GM21447 (cell line): Measurements from ENCODE around the gene TBX19.
A peak's percentile ranks its signal among the peaks of the same experiment; 100 is the strongest.

ENCODE experiments used
- ATAC-seq: cut with Tn5 transposase; IDR thresholded peaks from one replicate; pipeline ENCODE4 v1.9.1; 2021; ENCODE audit not compliant: unreplicated experiment

The TBX19 gene

DNA sequence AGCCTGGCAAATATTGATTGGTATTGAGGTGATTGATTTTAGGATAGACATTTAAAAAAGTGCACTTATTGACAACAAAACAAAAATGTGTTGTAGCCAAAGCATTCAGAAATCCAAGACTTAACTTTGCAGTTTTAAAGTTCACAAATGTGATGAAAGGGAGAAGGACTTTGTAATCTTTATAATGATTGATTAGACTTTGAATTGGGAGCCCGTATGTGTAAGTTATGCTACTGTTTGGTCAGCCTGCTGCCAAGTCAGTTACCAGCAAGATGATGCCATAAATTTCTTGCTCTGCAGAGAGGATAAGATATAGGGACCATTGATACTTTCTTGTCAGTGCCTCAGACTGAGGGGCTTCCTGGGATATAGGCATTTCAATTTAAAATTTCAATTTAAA lies 39.5 kb downstream of the TBX19 start:
- ATAC-seq, result no peak

DNA sequence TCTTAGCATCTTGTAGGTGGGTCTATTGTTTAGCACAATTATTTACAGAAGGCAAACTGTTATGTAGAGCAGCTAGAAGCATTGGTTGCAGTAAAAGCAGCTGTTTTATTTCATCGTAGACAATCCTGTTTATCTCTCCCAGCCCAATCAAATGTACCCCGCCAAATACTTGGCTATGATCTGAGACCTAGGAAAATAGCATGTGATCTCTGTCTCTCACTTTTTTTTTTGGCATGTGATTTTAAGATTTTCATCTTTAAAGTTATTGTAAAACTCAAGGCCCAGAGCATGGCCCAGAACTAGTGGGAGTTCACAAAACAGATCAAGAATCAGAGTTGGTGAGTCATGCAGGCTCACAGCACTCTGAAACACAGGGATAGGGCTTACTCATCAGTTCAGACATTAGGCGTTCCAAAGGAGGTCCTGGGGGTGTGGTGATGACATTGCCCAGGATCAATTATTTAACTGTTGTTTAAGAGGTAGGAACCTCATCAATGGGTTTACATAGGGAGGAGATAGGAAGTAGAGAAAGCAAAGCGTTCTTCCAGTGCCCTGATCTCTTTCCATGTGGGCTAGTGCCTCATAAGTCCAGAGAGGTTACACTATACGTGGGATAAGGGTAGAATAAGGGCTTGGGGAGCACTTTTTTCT lies 40.2 kb downstream of the TBX19 start:
- no peak for ATAC-seq

DNA sequence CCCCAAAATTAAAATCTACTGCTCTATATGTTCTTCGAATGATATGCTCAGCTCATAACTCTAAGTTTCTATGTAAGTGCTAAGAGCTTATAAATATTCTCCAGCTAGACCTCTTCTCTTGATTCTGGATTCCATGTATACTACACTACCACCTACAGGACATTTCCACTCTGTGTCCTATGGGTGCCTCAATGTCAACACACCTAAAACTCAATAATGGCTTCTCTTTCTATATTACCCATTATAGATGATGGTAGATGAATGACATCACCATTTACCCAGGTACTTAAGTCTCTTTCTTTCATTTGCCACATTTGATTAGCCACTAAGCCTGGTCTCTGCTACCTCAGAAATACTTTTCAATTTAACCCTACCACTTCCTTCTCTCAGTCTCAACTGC lies 41.3 kb downstream of the TBX19 start:
- ATAC-seq, result no peak

DNA sequence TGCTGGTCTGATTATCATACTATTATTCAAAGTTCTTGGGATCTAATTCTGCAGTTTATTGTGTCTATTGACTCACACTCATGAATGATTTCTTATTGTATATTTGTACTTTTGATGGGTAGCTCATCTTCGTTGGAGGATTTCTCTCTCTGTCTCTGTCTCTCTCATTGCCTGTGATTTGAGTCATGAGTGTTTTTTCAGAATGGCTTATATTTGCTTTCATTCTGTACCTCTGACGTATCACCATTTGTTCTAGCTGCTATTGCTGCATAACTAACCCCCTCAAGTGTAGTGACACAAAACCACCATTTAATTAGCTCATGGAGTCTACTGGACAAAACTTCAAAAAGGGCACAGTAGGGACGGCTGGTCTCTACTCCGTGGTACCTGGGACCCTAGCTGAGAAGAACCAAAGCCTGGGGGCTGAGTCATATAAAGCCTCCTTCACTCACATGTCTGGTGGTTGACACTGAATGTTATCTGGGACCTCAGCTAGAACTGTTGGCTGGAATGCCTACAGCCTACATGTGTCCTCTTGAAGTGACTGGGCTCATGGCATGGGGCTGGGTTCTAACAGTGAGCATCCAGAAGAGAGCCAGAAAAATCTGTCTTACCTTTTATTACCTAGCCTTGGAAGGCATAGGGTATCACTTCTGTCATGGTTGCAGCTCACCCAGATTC lies 44.2 kb downstream of the TBX19 start:
- ATAC-seq, result no peak

DNA sequence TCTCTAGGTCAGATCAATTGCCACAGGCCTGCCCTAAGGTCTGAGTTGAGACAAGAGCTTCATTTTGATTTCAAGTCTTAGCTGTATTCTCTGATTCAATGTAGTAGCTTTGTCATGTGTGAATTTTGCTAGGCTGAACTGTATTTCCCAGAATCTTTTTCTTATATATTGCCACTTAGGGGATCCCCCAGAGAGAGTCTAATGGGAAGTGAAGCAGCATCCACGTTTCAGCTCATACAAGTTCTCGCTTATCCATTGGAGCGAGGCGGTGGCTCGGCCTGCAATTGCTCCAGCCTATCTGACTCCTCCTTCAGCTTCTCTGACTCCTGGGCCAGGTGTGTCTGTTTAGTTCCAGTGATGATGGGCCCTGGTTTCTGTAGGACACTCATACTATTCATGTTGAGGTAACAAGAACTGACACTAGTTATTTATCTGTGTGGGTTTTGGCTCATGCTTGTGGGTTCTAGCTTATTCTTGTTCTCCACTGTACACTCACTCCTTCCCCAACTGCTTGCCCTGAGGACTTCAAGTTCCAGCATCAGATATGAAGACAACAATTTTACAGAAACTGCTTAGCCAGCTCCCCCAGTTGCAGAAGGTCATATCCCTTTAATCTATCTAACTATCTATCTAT lies 48.2 kb downstream of the TBX19 start:
- no peak for ATAC-seq

DNA sequence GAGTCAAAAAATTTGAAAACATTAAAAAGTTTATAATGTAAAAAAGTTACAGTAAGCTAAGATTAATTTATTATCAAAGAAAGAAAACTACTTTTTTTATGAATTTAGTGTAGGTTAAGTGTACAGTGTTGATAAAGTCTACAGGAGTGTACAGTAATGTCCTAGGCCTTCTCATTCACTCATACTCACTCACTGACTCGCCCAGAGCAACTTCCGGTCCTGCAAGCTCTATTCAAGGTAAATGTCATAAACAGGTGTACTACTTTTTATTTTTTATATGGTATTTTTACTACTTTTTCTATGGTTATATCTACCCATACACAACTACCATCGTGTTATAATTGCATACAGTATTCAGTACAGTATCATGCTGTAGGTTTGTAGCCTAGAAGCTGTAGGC lies 49.6 kb downstream of the TBX19 start:
- ATAC-seq, result no peak

DNA sequence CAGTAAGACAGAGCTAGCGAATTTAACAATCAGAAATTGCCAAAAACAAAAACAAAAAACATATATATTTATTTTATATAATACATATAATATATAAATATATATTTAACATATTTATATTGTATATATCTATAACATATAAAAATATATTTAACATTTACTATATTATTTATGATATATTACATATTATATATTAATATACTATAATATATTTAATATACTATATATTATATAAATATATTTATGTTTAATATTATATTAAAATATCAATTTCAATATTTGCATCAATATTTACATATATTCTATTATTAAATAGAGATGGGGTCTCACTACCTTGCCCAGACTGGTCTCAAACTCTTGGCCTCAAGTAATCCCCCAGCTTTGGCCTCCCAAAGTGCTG lies 50.9 kb downstream of the TBX19 start:
- no peak for ATAC-seq

DNA sequence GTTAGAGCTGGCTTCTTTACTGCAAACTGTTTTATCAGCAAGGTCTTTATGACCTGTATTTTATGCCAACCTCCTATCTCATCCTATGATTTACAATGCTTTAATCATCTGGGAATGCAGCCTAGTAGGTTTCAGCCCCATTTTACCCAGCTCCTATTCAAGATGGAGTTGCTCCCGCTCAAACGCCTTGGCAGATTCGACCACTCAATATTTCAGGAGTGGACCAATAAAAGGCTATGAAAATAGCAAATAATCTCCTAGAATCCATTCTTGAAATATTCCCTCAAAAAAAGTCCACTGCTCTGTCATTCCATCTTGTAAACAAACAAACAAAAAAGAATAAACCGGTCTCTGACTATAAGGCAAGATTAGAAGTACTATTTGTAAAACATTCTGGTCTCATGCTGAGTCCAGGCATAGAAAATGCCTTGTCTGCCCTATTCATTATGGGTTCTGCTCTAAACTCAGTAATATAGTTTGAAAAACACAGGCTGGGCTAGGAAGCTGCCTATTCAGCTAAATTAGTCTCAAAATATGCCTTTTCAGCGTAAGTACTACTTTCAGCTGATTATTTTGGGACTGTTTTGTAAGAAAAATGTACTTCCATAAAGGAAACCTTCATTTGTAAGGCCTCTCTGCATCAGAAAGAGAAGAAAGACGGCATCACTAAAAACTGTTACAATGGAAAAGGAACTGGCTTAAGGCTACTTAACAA lies 53.0 kb downstream of the TBX19 start:
- no peak for ATAC-seq

DNA sequence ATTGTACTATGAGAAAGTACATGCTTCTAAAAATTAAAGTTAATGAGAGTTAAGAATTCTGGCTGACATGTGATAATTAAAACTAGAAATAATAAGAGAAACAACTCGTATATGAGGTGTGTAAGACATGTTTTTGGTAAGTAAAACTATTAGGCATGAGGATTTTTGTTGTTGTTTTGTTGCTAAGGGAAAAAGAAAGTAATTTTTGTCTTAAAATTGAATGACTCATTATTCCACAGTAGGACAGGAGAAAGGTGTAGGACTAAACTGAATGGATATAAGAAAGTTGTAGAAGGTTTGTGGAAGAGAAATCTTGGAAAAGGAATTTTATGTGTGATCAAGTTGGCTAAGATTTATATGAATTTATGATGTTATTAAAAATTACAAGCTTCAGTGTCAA lies 54.8 kb downstream of the TBX19 start:
- no peak for ATAC-seq

DNA sequence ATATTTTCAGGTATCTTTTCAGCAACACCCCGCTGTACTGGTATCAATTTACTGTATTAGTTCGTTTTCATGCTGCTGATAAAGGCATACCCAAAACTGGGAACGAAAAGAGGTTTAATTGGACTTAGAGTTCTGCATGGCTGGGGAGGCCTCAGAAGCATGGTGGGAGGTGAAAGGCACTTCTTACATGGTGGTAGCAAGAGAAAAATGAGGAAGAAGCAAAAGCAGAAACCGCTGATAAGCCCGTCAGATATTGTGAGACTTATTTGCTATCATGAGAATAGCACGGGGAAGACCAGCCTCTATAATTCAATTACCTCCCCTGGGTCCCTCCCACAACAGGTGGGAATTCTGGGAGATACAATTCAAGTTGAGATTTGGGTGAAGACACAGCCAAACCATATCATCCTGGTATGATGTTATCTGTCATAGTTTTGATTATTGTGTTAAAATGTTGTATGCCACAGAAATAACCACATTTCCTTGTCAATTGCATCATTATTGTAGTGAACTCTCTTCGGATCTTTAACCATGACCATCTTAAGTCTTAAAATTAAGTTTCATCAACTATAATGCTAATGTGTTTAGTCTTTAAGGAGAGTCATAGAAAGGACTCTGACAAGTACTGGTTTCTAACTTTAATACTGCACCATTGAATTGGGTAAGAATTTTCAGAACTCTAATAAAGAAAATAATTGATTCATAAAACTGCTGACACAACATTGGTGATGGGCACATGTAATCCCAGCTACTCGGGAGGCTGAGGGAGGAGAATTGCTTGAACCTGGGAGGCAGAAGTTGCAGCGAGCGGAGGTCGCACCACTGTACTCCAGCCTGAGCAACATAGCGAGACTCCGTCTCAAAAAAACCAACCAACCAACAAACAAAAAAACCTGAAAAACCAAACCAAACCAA lies 58.2 kb downstream of the TBX19 start:
- no peak for ATAC-seq

DNA sequence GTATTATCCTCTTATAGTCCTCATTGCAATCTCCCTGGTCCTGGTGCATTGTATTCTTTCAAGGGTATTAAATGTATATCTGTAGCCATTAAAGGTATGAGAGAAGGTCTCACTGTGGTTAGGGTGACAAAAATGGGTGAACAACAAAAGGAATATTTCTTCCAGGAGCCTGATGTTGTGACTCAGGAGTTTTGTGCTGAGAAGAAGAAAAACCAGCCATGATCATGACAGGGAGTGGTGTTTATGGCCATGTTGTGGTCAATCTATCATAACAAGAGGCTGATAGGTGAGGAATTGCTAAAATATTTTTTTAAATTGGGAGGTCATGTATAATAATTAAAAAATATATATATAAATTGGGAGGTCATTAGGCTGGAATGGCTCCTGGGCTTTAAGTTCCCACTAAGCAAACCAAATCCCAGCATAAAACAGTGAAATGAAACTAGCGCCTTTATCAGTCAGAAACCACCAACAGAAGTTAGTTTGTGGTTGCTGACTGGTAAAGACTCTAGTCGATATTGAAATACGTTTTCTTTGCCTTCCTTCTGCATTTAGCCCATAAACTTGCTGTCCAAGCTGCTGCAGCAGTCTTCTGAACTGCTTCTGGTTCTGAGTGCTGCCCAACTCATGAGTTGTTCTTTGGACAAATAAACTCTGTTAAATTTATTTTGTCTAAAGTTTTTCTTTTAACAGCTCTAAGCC lies 60.3 kb downstream of the TBX19 start:
- no peak for ATAC-seq

DNA sequence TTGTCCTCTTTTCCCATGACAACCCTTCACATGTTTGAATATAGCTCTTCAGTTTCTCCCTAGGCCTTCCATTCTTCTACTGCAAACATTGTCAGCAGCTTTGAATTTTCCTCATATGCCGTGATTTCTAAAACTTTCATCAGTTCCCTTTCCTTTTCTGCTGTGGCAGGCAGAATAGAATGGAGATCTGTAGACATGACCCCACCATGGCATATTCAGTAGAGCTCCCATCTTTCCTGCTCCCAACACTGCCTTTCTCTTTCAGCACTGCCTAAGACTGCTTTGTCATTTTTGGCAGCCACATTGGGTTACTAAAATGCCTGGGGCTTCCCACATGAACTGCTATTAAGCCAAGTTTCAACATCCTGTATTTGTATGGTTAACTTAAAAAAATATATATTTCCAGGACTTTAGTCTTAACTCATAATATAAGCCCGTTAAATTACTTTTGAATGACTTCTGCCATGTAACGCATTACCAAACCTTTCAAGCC lies 60.9 kb downstream of the TBX19 start:
- no peak for ATAC-seq

DNA sequence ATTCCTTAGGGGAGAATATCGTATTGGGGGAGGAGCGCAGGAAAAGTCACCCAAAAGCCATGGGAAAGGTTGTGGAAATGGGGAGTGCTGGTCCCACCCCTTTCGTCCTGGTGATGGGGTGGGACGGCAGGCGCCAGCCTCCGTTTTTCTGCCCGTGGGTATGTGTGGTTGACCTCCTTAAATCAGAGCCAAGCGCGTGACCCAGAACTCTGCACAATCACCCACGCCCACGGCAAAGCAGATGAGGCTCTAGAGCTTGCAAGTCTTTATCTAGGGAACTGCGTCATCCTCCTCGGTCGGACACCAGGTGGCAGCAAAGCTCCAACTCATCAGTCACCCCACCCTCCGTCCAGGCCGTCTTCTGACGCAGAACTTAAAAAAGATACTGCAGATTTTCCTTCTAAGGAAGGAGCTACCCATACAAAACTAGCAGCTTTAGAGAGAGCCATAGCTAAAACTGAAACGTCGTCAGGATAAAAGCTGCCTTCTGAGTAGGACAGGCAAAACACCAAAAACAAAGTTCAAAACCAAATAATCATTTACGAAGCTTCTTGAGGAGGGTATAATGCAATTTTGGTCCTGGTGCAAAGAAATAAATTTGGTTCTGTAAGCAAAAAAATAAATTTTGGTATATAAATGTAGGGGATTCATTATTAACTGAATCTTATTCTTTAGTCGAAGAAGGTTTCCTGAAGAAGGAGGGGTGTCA lies 62.0 kb downstream of the TBX19 start:
- peak; percentile 88 for ATAC-seq

DNA sequence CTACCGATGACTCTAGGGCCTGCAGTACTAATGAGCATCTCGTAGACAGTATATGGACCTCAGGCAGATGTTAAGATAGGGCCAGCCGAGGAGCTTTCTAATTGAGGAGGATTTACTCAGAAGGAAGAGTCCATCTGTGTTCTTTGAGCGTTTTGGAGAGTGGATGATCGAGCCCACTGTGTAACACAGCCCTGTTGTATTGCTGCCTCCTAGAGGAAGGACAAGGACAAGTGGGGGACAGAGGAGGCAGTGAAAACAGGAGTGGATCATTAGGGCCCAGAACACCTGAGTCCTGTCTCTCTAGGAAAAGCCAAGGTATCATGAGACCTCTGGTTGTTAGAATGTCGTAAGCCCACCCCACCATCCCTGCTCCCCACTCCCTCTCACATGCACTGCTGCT lies 62.9 kb downstream of the TBX19 start:
- no peak for ATAC-seq

DNA sequence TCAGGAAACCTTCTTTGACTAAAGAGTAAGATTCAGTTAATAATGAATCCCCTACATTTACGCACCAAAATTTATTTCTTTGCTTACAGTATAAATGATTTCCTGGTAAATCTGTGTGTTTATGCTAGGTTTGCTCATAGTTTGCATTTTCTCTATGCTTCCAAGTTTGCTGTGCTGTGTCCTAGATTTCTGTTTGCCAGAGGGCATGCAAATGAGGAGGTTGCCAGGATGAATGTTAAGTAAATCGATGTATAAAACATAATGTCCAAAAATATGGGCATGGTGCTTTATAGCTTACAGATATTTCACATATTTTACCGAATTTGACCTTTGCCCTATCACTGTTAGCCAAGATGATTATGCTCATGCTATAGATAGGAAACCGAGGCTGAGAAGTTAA lies 63.8 kb downstream of the TBX19 start:
- no peak for ATAC-seq

DNA sequence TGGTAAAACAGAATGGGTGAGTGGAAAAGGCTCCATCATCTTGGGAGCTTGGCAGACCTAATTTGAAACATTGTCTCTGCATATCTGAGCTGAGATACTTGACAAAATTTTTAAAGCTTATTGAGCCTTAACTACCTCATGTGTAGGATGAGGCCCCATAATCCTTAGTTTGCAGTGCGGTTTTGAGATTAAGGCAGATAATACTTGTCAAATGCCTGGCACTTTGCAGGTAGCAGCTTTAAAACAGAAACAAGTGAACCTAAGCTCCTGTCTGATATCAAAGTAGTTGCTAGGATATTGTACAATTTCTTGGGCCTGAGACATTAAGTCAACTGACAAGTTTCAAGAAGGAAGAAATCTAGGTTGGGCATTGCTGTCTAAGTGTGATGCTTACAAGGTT lies 65.3 kb downstream of the TBX19 start:
- ATAC-seq, result no peak

DNA sequence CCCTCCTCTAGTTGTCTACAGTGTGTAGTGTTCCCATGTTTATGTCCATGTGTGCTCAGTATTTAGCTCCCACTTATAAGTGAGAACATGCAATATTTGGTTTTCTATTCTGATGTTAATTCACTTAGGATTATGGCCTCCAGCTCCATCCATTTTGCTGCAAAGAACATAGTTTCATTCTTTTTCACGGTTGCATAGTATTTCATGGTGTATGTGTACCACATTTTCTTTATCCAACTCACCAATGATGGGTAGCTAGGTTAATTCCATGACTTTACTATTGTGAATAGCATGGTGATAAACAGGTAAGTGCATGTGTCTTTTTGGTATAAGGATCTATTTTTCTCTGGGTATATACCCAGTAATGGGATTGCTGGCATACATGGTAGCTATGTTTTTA lies 67.0 kb downstream of the TBX19 start:
- ATAC-seq, result no peak

DNA sequence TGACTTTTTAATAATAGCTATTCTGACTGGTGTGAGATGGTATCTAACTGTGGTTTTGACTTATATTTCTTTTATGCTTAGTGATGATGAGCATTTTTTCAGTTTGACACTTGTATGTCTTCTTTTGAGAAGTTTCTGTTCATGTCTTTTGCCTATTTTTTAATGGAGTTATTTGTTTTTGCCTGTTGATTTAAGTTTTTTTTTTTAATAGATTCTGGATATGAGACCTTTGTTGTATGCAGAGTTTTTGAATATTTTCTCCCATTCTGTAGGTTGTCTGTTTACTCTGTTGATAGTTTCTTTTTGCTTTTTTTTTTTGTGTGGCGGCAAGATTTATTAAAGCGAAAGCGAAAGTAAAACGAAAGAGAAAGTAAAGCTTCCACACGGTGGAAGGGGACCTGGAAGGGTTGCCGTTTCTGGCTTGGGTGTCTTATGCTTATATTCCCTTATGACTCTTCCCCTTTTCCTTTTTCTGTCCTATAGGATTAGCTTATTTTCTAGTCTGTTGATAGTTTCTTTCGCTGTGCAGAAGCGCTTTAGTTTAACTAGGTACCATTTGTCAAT lies 67.6 kb downstream of the TBX19 start:
- no peak for ATAC-seq
